Esophagus squamous epithelium (tissue), 4 donors: ENCODE measurements around the gene DIPK1B.

ENCODE experiments used
- POLR2A ChIP-seq, 4 donors: fragments of 450-650 bp; IDR thresholded peaks; one replicate each; pipeline ENCODE4 v1.6.1; 2017; ENCODE audit warnings: antibody characterized with exemption in 4 of 4, mild to moderate bottlenecking in 4 of 4, moderate library complexity in 3 of 4
- TF ChIP-seq, protein P1 (sequence below), 6 experiments: fragments of 450-650 bp in 4 of 6; fragments of 200-600 bp in 2 of 6; sonication (generic) in 2 of 6; IDR thresholded peaks; one replicate each; pipeline ENCODE4 v1.5.1; 2016 to 2019; ENCODE audit warnings: antibody characterized with exemption in 6 of 6, mild to moderate bottlenecking in 4 of 6, moderate library complexity in 4 of 6

DNA sequence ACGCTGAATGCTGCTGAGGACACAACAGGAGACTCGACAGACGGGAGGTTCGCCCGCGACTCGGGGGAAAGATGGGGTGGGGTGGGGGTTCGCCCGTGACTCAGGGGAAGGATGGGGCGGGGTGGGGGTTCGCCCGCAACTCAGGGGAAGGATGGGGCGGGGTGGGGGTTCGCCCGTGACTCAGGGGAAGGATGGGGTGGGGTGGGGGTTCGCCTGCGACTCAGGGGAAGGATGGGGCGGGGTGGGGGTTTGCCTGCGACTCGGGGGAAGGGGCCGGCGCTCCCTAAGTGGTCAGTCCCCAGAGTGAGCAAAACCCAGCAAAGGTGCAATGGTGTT lies 33.8 kb downstream of the DIPK1B start:
- TF ChIP-seq, protein P1, sequence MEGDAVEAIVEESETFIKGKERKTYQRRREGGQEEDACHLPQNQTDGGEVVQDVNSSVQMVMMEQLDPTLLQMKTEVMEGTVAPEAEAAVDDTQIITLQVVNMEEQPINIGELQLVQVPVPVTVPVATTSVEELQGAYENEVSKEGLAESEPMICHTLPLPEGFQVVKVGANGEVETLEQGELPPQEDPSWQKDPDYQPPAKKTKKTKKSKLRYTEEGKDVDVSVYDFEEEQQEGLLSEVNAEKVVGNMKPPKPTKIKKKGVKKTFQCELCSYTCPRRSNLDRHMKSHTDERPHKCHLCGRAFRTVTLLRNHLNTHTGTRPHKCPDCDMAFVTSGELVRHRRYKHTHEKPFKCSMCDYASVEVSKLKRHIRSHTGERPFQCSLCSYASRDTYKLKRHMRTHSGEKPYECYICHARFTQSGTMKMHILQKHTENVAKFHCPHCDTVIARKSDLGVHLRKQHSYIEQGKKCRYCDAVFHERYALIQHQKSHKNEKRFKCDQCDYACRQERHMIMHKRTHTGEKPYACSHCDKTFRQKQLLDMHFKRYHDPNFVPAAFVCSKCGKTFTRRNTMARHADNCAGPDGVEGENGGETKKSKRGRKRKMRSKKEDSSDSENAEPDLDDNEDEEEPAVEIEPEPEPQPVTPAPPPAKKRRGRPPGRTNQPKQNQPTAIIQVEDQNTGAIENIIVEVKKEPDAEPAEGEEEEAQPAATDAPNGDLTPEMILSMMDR (IDR thresholded peaks at IDR 0.05): no peak
- TF ChIP-seq POLR2A (IDR thresholded peaks at IDR 0.05): no peak
